ENCODE measurements around the gene ARHGAP10.

DNA sequence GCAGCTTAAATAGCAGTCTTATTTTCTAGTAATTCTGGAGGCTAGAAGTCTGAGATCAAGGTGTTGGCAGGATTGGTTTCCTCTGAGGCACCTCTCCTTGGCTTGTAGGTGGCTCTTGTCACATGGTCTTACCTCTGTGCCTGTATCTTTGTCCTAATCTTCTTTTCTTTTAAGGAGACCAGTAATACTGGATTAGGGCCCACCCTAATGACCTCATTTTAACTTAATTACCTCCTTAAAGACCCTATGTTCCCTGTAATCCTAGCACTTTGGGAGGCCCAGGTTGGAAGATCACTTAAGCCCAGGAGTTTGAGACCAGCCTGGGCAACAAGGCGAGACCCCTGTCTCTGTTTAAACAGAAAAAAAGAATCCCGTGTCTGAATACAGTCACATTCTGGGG lies 38.9 kb downstream of the ARHGAP10 start:
- TF ChIP-seq, protein P1, sequence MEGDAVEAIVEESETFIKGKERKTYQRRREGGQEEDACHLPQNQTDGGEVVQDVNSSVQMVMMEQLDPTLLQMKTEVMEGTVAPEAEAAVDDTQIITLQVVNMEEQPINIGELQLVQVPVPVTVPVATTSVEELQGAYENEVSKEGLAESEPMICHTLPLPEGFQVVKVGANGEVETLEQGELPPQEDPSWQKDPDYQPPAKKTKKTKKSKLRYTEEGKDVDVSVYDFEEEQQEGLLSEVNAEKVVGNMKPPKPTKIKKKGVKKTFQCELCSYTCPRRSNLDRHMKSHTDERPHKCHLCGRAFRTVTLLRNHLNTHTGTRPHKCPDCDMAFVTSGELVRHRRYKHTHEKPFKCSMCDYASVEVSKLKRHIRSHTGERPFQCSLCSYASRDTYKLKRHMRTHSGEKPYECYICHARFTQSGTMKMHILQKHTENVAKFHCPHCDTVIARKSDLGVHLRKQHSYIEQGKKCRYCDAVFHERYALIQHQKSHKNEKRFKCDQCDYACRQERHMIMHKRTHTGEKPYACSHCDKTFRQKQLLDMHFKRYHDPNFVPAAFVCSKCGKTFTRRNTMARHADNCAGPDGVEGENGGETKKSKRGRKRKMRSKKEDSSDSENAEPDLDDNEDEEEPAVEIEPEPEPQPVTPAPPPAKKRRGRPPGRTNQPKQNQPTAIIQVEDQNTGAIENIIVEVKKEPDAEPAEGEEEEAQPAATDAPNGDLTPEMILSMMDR (IDR thresholded peaks at IDR 0.05; ENCODE audit: low read depth, low read length, poor library complexity, severe bottlenecking) = no peak
- no peak for TF ChIP-seq EZH2phosphoT487 (IDR thresholded peaks at IDR 0.05; ENCODE audit: borderline replicate concordance, low read length)
